ENCODE results near the gene SBF2.

SBF2 gene

DNA sequence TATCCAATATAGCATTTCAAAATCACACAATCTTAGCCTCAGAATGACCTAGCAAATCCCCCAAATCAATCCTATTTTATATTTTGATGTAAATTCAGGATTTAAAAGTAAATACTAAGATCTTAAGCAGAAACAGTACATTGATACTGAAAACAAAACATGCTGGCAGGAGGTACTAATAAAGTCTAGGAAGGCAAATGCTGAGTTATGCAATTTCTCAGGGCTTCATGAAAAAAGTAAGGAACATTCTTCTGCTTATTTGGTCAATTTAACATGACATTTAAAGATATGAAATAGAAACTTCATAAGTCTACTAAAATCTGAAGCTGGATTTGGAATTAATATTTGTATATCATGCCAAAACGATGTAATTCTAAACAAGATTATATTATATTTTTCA, 476.8 kb downstream of the SBF2 start:
- Histone ChIP-seq H3K4me3 (IDR thresholded peaks at IDR 0.05; ENCODE audit: insufficient read depth, low read depth, low read length) (no peak overlapping the region), H3K4me1 (ENCODE audit: low read depth, poor library complexity, severe bottlenecking) (no peaks in the 10 kb centered on the region), H3K9ac (no peak overlapping the region), H3K36me3 (ENCODE audit: insufficient read depth) (no peaks in the 10 kb centered on the region), H2AFZ (ENCODE audit: low read depth) (no peak overlapping the region), H4K20me1 (ENCODE audit: insufficient read depth) (no peaks in the 10 kb centered on the region), H3K27ac (no peak overlapping the region), H3K27me3 (ENCODE audit: insufficient read depth, low read depth) (no peaks in the 10 kb centered on the region), H3K79me2 (ENCODE audit: insufficient read depth, low read depth) (no peaks in the 10 kb centered on the region), H3K4me2 (no peak overlapping the region)
- TF ChIP-seq, protein P1, sequence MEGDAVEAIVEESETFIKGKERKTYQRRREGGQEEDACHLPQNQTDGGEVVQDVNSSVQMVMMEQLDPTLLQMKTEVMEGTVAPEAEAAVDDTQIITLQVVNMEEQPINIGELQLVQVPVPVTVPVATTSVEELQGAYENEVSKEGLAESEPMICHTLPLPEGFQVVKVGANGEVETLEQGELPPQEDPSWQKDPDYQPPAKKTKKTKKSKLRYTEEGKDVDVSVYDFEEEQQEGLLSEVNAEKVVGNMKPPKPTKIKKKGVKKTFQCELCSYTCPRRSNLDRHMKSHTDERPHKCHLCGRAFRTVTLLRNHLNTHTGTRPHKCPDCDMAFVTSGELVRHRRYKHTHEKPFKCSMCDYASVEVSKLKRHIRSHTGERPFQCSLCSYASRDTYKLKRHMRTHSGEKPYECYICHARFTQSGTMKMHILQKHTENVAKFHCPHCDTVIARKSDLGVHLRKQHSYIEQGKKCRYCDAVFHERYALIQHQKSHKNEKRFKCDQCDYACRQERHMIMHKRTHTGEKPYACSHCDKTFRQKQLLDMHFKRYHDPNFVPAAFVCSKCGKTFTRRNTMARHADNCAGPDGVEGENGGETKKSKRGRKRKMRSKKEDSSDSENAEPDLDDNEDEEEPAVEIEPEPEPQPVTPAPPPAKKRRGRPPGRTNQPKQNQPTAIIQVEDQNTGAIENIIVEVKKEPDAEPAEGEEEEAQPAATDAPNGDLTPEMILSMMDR (conservative IDR thresholded peaks at IDR 0.05; ENCODE audit: low read depth, low read length): no peak

GRCh38 chr11:9815486-9816136, 478.4 kb downstream of the SBF2 start:
- no peaks in the 10 kb centered on the region for H3K4me1 ChIP-seq (ENCODE audit: low read depth, poor library complexity, severe bottlenecking)
- TF ChIP-seq, protein P1 (conservative IDR thresholded peaks at IDR 0.05; ENCODE audit: low read depth, low read length): no peak
- no peaks in the 10 kb centered on the region for H3K36me3 ChIP-seq (ENCODE audit: insufficient read depth)
- H3K9ac ChIP-seq: no peak overlapping the region
- no peaks in the 10 kb centered on the region for H3K27me3 ChIP-seq (ENCODE audit: insufficient read depth, low read depth)
- no peak overlapping the region for H2AFZ ChIP-seq (ENCODE audit: low read depth)
- H3K4me3 ChIP-seq (IDR thresholded peaks at IDR 0.05; ENCODE audit: insufficient read depth, low read depth, low read length): no peak overlapping the region
- H3K79me2 ChIP-seq (ENCODE audit: insufficient read depth, low read depth): no peaks in the 10 kb centered on the region
- H4K20me1 ChIP-seq (ENCODE audit: insufficient read depth): no peaks in the 10 kb centered on the region
- H3K4me2 ChIP-seq: no peak overlapping the region
- no peak overlapping the region for H3K27ac ChIP-seq

- Histone ChIP-seq H4K20me1 (ENCODE audit: insufficient read depth) (no peaks in the 10 kb centered on the region), H3K4me3 (IDR thresholded peaks at IDR 0.05; ENCODE audit: insufficient read depth, low read depth, low read length) (no peak overlapping the region), H3K9ac (no peak overlapping the region; the same call in 1 of the 2 replicates), H3K36me3 (ENCODE audit: insufficient read depth) (no peaks in the 10 kb centered on the region), H2AFZ (ENCODE audit: low read depth) (no peak overlapping the region), H3K79me2 (ENCODE audit: insufficient read depth, low read depth) (no peaks in the 10 kb centered on the region), H3K27ac (no peak overlapping the region), H3K4me2 (no peak overlapping the region), H3K27me3 (ENCODE audit: insufficient read depth, low read depth) (no peaks in the 10 kb centered on the region), H3K4me1 (ENCODE audit: low read depth, poor library complexity, severe bottlenecking) (no peaks in the 10 kb centered on the region)
- TF ChIP-seq, protein P1 (conservative IDR thresholded peaks at IDR 0.05; ENCODE audit: low read depth, low read length): no peak
Measured at GRCh38 chr11:9814108-9814507, 479.9 kb downstream of the SBF2 start.

DNA sequence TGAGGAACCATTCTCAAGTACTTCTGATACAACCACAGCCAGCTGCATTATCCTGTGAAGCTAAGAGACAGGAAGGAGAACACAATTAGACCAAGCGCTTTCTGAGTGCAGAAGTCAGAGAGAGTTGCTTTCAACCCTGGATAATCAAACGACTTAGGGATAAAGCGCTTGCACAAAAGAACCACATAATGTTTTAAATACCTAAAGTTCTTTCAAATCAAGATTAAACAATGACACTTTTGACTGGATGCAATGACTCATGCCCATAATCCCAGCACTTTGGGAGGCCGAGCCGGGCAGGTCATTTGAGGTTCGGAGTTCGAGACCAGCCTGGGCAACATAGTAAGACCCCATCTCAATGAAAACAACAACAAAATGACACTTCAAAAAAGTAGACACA, 485.1 kb downstream of the SBF2 start:
- no peak overlapping the region for H3K4me2 ChIP-seq
- no peak overlapping the region for H3K4me3 ChIP-seq (IDR thresholded peaks at IDR 0.05; ENCODE audit: insufficient read depth, low read depth, low read length)
- H3K27ac ChIP-seq: no peak overlapping the region
- H4K20me1 ChIP-seq (ENCODE audit: insufficient read depth): no peaks in the 10 kb centered on the region
- no peaks in the 10 kb centered on the region for H3K79me2 ChIP-seq (ENCODE audit: insufficient read depth, low read depth)
- TF ChIP-seq, protein P1 (conservative IDR thresholded peaks at IDR 0.05; ENCODE audit: low read depth, low read length): no peak
- no peak overlapping the region for H2AFZ ChIP-seq (ENCODE audit: low read depth)
- no peak overlapping the region for H3K9ac ChIP-seq
- no peaks in the 10 kb centered on the region for H3K27me3 ChIP-seq (ENCODE audit: insufficient read depth, low read depth)
- H3K4me1 ChIP-seq (ENCODE audit: low read depth, poor library complexity, severe bottlenecking): no peaks in the 10 kb centered on the region
- no peaks in the 10 kb centered on the region for H3K36me3 ChIP-seq (ENCODE audit: insufficient read depth)

Measured in KMS-11 (cell line).